Measurements from ENCODE around the gene BMX.

DNA sequence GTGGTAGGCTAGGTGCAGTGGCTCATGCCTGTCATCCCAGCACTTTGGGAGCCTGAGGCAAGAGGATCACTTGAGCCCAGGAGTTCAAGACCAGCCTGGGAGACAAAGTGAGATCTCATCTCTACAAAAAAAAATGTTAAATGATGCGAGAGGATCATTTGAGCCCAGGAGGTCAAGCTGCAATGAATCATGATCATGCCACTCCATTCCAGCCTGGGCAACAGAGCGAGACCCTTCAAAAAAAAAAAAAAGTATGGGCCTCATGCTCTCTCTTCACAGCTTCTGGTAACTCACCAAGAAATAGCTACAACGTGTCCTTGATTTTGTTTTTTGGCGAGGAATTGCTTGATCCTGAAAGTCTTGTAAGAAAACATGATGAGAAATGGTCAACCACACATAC, 98.9 kb downstream of the BMX start:
- no peak for TF ChIP-seq POLR2A (IDR thresholded peaks at IDR 0.05; ENCODE audit: low read depth, low read length)
- no peak for TF ChIP-seq POLR2AphosphoS5 (IDR thresholded peaks at IDR 0.05; ENCODE audit: low read depth, low read length)
